ENCODE results near the gene WNT9A.

The WNT9A gene

DNA sequence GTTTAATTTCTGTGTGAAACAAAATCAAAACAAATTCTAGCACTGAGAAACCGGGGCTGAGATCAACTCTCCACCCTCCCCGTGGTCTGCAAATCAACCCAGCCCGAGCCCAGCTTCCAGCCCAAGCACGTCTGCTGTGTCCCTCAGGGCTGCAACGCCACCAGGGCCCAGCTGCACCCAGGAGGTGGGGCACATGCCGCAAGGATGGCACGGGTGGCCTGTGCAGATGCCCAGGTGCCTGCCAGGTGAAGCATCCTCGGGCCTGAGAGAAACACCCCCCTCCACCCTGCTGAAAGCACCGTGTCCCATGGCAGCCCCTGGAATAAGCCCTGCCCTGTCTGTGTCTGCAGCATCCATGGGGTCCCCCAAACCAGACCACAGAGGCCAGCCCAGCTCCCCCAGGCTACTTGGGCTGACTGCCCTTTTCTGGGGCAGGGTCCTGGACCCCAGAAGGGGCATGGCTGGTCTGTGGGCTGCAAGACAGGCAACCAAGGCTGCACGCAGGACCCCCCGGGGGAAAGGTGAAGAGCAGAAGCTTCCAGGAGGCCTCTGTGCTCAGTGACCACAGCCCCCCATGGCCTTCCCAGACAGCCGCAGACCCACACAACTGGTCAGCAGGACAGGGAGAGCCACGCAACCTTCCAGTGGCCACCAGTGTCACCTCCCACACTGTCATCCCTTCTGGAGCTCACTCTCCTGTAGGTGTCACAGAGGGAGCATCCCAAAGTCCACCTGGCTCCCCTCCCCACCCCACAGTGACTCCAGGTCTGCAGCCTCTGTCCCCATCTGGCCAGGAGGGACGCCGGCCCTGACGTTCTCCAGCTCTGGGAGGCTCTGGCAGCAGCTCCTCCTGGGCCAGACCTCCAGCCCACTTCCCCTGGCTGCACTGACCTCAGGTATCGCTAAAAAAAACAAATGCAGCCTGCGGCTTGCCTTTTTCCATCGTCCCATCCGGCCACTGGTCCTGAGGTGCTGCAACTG lies 7.7 kb downstream of the WNT9A start:
- DNase-seq = no peak

DNA sequence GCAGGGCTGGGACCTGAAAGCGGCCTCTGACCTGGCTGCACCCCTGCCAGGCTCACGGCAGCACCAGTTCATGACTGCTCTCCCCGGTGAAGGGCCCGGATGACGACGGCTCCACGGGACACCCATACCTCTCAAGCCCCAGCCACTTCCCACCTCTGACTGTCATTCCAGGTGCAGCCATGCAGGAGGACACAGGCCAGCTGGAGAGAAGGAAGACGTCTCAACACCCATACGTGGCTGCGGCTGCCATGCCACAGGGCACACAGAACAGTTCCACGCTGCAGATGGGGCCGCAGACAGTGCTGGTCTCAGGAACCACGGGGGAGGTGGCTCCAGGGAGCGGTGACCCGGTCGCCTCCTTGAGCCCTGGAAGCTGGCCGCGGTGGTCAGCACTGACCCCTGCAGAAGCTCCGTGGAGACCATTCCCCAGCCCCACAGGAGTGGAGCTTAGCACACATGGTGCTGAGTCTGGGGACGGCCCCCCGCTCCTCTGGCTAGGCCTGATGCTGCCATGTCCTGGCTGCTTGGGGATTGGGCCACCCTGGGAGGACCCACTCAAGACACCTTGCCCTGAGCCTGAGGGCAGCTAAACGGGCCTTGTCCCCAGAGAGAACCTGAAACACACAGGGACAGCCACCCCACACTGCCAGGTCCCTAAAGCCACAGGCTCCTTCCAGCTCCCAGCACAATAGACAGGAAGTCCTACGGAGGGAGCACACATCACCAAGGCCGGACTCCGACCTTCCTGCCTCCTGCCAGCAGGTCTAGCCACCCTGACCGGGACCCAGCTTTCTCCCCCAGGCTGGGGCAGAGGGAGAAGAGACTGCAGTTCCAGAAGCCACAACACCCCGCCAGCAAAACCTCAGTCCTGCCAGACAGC lies 8.6 kb downstream of the WNT9A start:
- DNase-seq = no peak

DNA sequence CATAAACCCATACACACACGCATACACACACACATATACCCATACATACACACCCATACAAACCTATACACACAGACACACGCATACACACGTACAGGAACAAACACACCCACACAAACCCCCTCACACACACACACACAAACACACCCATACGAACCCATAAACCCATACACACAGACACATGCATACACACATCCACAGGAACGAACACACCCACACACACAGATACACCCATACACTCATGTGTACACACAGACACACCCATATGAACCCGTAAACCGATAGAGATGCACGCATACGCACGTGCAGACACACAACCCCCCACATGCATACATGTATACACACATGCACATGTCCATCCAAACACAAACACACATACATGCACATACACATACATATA lies 9.5 kb downstream of the WNT9A start:
- no peak for DNase-seq

DNA sequence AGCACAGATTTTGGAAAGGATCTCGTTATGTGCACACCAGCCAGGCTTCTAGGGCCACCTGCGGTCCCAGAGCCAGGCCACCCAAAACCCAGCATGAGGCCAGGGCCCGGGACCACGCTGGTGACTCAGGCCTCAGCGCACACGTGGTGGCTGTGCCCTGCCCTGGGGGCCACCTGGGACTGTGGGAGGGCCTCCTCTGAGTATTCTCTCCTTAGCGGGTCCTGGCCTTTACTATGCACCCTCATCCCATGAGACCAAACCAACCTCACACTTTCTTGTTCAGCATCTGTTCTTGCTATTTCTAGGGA lies 9.9 kb downstream of the WNT9A start:
- DNase-seq = no peak

DNA sequence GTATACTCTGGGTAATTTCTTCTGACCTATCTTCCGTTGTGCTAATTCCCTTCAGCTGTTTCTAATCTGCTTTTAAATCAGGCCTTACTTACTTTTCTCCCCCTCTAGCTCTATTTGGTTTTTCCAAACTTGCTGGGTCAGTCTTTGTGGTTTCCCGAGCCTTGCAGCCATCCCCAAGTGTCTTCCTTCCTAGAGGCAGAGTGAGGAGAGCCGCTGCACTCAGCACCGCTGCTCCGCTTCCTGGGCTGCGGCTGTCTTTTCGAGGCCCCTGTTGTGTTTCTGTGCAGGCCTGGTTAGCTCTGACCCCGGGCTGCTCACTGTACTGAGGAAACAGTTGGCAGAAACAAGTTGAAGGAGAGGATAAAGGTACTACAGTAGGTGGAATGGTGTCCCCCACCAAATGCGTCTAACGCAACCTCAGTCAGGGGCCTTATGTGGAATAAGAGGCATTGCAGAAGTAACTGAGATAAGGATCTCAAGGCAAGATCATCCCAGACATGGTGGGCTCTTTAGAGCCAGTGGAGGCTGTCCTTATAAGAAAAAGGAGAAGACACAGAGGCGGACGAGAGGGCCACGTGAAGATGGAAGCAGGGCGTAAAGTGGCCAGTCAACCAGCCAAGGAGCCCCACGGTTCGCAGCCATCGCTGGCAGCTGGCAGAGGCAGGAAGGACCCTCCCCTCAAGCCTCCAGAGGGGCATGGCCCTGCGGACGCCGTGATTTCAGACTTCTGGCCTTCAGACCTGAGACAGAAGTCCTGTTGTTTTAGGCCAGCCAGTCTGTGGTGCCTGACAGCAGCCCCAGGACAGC lies 10.5 kb downstream of the WNT9A start:
- no peak for DNase-seq

DNA sequence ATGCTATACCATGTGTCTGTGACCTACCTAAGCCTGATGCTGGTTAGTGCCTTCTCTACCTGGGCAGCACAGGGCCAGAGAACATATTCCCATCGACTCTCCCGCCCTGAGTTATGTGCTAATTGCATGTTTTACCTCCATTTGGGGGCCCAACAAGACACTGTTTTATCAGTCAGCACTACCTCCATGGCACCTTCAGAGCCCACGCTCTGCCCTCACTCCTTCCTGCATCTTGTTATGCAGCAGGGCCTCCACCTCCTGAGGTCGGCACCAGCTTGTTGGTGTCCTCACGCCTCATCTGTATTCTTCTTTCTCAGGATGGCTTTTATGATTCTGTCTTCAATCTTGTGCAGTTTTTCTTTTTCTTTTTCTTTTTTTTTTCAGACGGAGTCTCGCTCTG lies 11.9 kb downstream of the WNT9A start:
- DNase-seq = no peak

DNA sequence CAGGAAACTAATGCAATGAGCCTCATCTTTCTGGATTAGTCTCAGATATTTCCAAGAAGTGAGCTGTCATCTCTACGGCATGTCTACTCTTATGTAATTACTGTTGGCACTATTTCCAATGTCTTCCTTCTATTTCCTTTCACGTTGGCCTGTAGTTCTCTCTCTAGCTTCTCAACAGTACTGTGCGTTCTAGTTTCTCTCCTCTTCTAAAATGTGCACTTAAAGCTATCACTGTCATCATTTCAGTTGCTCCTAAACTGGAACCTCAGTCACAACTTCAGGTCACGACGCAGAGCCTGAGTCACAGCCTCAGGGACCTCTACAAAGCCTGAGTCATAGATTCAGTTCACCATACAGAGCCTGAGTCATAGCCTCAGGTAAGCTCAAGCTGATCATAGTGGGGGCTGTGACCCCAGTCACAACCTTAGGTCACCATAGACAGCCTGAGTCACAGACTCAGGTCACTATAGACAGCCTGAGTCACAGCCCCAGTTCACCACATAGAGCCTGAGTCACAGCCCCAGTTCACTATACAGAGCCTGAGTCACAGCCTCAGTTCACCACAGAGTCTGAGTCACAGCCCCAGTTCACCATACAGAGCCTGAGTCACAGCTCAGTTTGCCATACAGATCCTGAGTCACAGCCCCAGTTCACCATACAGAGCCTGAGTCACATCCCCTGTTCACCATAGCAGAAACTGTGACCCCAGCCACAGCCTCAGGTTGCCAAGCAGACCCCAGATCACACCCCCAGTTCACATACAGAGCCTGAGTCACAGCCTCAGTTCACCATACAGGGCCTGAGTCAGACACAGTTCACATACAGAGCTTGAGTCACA lies 13.0 kb downstream of the WNT9A start:
- no peak for DNase-seq

DNA sequence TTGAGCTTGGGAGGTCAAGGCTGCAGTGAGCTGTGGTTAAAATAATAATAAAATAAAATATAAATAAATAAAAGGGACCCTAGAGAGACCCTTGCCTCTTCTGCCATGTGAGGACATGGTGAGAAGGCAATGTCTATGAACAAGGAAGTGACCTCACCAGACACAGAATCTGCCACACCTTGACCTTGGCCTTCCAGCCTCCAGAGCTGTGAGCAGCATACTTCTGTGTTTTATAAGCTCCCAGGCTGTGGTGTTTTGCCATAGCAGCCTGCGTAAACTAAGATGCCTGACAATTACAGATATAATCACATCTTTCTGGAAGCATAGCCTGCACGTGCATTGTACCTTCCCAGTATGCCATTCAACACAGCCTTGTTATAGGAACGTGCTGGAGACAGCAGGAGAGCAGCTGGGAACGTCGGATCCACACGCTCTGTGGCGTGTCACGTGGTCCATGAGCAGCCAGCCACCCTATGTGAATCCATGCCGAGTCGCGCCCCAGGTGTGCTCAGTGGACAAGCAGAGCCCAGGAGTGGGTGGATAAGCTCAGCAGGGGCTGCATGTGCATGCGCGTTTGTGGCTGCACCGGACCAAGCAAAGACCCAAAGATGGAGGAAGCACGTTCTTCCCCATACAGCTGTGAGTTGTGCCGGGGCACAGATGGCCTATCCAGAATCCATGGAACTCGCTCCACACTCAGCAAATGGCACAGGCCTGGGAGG lies 17.8 kb downstream of the WNT9A start:
- DNase-seq = no peak

DNA sequence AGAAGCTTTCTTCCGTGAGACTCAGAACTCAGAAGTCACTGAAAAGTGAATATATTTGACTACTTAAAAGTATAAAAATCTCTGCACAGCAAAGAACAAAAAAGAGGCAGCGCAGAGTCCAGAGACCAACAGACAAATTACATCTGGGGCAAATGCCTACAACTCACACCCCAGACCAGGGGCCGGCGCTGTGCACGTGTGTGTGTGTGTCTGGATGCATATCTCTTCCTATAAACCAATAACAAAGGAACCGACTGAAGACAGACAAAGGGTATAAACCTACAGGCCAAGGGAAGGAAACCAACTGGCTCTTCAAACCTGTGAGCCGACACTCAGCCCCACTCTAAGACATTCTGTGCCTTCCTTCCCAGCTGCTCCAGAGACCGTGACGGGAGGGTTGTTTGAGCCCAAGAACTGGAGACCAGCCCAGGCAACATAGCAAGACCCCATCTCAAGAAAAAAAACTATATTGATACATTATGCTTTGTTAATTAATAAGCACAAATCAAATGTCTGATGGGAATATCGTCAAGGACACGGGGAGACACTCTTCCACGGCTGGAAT lies 18.8 kb downstream of the WNT9A start:
- no peak for DNase-seq

DNA sequence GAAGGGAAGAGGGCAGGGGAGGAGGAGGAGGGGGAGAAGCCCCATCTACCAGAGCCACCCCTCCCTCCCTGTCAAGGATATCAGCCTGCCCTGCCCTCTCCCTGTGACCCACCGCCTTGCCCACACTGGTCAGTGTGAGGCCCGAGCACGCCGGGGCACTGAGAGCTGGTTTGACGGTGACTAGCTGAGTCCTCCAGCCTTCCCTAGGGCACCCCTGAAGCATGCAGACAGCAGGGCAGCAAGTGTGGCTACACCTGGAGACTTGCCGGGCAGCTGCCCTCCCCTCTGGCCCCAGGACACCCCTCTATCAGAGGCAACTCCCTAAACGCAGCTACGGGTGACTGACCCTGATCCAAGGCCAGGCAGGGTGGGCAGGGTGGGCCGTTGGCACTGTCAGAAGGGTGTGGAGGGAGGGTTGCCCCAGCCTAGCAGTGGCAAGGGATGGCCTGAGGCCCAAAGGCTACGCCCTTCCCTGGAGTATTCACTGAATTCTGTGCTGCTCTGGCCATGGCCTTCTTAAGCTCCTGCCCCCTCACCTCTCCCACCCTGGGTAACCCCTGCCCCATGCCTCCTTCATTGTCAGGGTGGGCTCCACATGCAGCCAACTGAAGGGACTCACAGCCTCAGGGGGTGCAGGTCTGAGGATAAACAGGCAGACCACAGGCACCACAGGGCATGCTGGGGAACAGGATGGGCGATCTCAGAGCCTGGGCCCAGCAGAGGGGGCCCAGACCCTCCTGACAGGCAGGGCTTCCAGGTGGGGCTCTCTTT lies 19.6 kb downstream of the WNT9A start:
- DNase-seq = no peak

DNA sequence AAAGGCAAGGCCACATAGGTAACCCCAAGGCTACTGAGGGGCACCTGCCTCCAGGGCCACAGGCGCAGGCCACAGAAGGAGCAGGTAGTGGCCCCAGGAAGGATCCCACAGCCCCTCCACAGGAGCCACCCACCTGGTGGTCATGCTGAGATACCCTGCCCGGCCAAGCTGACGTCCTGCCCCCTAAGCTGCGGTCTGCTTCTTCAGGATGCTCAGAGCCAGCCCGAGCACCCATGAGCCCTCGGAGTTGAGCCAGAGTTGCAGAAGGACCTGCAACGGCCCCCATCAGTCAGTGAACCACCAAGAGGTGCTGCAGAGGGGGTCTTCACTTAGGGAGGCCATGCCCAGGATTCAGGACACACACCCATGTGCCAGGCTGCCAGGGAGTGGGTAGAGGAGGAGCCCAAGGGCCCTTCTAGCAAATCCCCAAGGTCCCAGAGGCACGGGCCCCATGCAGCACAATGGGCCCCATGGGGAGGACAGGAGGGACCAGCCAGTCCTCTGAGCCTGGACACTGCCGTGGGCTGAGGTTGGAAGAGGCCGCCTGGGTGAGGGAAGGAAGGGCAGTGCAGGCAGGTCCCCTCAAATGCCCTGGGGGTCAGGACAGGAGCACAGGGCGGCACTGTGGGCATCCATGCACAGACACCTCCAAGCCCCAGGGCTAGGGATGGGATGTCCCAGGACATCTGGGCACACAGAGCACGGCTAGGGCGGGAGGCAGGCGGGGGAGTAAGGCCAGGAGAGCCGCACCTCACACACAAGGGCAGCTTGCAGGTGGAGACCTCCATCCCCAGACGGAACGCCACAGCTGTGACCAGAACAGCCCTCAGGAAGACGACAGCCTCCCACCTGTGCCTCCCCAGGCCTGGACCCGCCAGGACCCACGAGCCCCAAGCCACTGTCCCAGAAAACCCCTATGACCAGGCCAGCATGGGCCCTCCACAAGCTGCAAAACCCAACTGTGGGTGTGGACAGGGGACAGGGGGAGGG lies 20.5 kb downstream of the WNT9A start:
- no peak for DNase-seq

DNA sequence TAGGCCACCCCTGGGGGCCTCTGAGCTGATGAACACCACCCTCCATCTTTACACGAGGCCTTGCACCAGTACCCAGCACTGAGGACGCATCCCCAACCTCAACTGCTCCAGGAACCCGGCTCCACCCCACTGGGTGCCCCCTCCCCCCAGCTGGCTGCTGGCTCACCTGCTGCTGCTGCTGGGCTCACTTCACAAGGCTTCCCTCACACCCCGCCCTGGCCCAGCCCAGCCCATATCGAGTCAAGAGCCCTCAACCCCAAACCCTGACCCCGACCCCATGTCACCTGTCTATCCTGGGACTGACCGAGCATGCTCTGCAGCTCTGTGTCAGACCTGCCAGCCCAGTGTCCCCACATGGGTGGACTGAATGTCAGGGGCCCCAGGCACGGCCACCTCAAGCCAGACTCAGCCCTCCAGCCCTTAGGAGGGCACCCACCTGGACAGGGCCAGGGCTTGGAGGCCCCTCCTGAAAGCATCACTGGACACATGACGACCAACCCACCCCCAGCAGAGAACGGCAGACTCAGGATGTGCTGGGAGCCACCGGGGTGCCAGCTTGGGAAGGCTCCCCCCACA lies 21.4 kb downstream of the WNT9A start:
- no peak for DNase-seq

DNA sequence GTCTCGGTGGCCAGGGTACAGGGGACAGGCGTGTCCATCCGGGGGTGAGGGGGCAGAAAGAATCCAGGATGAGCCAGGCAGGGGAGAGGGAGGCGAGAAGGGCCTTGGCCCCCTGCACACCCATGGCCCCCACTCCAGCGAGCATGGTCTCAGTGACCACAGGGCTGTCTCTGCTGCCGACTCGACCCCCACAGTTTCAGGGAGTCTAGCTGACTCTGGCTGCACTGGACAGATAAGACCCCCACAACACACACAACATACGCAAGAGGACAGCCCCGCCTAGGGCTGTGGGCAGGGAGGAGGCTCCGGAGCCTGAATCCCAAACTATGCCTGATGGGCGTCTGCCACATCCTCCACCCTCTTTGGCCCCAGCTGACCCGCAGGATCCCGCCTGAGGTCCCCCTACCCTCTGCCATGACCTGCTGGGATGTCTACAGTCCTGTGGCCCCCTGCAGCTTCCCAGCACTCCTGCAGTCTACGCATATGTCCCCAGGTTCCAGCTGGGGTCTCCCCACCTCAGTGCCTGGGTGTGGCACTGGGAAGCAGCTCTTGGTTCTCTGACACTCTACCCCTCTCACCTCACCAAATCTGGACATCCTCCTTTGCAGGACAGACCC lies 22.0 kb downstream of the WNT9A start:
- DNase-seq = no peak

DNA sequence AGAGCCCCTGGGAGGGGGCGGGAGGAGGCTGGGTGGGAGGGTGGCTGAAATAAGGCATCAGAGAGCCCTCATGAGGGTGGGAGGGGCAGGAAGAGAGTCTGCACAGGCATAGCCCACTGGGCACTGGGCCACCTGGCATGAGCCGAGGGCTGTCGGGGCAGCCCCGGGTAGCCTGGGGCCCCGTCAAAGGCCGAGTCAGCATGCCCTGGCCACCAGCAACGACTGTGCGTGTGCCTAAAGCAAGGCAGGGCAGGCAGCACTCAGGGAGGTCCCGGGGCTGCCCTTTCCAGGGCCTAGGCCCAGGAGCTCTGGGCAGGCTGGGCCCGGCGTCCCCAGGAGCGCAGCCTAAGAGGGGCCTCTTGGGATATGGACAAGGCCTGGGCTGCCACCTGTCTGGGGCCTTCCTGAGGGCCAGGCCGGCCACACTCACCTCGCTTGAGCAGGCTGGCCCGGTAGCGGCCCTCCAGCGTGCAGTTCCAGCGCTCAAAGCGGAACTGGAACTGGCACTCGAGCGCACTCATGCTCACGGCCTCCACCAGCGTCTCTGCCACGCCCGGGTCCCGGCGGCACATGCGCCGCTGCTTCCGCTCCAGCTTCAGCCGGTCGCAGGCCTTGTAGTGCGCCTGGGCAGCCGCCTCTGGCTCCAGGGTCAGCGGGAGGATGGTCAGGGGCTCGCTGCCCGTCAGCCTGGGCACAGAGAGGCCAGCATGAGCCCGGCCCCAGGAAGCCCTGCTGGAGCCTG lies 22.7 kb downstream of the WNT9A start:
- DNase-seq = no peak

DNA sequence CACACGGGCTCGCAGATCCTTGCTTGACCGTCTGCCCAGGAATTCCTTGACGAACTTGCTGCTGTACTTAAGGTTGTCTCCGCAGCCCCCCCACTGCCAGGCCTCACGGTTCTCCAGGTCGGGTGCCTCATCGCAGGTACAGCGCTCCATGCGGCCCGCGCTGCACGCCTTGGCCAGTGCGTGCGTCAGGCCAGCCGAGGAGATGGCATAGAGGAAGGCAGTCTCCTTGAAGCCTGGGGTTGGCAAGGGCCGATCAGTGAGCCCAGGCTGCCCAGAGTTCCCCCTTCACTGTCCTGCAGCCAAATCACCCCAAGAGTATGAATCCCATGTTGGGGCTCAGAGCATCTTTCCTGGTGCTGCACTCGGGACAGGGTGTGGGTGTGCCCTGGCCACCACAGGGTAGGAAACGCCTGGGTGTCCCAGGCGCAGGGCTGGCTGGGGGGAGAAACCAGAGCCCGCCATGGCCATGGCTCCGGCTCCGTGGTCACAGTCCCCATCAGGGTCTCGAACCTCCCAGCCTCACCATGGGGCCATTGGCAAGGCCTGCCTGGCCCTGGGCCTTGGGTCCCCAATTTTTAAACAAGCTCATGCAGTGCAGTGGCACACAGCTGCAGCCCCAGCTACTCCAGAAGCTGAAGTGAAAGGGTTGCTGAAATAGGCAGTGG lies 23.4 kb downstream of the WNT9A start:
- DNase-seq = no peak

DNA sequence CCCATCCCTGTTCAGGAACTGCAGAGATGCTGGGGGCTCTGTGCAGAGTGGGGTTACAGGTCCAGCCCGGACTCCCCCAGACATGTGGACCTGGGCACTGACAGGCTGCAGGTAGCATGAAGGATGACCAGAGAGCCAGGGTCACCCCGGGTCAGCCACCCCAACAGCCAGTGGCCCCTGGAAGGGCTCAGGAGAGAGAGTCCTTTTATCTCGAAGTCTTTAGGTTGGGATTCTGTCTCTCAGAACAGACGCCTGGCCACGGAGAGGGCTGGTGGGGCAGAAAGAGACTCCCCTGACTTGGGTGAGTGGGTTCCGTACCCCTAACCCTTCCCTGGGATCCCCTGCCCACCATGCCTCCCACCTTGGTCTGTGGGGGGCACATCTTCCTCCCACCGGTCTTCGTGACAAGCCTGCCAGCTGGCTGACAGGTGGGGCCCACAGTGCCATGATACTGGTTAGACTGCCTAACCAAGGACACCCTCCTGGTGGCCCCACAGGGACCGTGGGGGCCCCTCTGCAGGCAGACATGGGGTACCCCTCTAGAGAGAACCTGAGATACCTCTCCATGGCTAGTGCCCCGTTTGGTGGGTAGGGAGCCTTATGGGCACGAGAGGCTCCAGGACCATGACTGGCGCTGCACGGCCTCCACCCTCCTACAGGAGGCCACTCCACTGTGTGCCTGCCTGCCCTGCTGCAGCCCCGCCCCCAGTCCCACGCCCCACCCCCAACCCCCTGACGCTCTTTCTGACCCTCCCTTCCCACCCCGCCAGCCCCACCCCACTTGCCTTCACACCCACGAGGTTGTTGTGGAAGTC lies 24.2 kb downstream of the WNT9A start:
- no peak for DNase-seq

All from NCI-H1092 (cell line).